Occipital lobe (tissue), 2 donors: ENCODE data around the gene WIZ. TPM values are rescaled to one million over a fixed set of nuclear protein-coding genes. Genes with fewer than 3 reads are reported as not detected.
"Not testable (repeated sequence)": the region's sequence is repeated elsewhere in the genome, so short reads cannot be mapped to it uniquely, and the experiment has no call there.

Source experiments
- DNase-seq: peaks from one replicate; lab custom pipeline; 2025; lab: John Stamatoyannopoulos, UW
- total RNA-seq: library from RNA; depleted of rRNA; stranded (reverse); fragments of >200 nt; gene quantifications from one replicate; pipeline ENCODE4 v1.2.3, GENCODE V29; 2014

Gene WIZ
- total RNA-seq, 1 donor from 2014 or later: 11.1 TPM

GRCh38 chr19:15429825-15430467 is 19.8 kb downstream of the WIZ start:
- no peak for DNase-seq

- no peak for DNase-seq
These were observed 20.6 kb downstream of the WIZ start for GRCh38 chr19:15428956-15429824.

GRCh38 chr19:15427991-15428471 is 21.7 kb downstream of the WIZ start:
- DNase-seq: no peak

GRCh38 chr19:15427350-15427700 is 22.4 kb downstream of the WIZ start:
- no peak for DNase-seq

GRCh38 chr19:15426485-15427349 is 23.0 kb downstream of the WIZ start:
- DNase-seq: no peak

- DNase-seq: no peak
These were observed 24.3 kb downstream of the WIZ start for GRCh38 chr19:15425321-15425950.

GRCh38 chr19:15424692-15425272 is 25.0 kb downstream of the WIZ start:
- DNase-seq: no peak

GRCh38 chr19:15424121-15424520 is 25.6 kb downstream of the WIZ start:
- no peak for DNase-seq

GRCh38 chr19:15423130-15423529 is 26.6 kb downstream of the WIZ start:
- DNase-seq: no peak

GRCh38 chr19:15422296-15423075 is 27.3 kb downstream of the WIZ start:
- no peak for DNase-seq

GRCh38 chr19:15421721-15422260 is 28.0 kb downstream of the WIZ start:
- peak; percentile 61 for DNase-seq

GRCh38 chr19:15421136-15421695 is 28.5 kb downstream of the WIZ start:
- DNase-seq: no peak

- no peak for DNase-seq
These were observed 30.2 kb downstream of the WIZ start for GRCh38 chr19:15419413-15420025.

- peak; percentile 99 for DNase-seq
These were observed 31.0 kb downstream of the WIZ start, which contains the start of gene AKAP8L for GRCh38 chr19:15418579-15419412. Gene AKAP8L (minus strand): TSS chr19:15418988. CDS start chr19:15418923, 65 bp downstream.

- DNase-seq: no peak
These were observed 31.6 kb downstream of the WIZ start for GRCh38 chr19:15418231-15418578.

GRCh38 chr19:15417699-15418098 is 32.1 kb downstream of the WIZ start:
- DNase-seq: no peak

GRCh38 chr19:15412832-15413231 is 36.9 kb downstream of the WIZ start:
- DNase-seq: no peak

GRCh38 chr19:15411351-15411750 is 38.4 kb downstream of the WIZ start:
- not testable (repeated sequence) for DNase-seq
